HG02870 (cell line): ENCODE measurements around the gene FARS2.
A peak's percentile ranks its signal among the peaks of the same experiment; 100 is the strongest.

ENCODE experiments used
- ATAC-seq: cut with Tn5 transposase; IDR thresholded peaks from one replicate; pipeline ENCODE4 v1.9.1; 2021; ENCODE audit warnings: mild to moderate bottlenecking, moderate library complexity; ENCODE audit not compliant: unreplicated experiment

The FARS2 gene

GRCh38 chr6:5656226-5656625 lies 394.9 kb downstream of the FARS2 start:
- no peak for ATAC-seq

- ATAC-seq = peak; percentile 67
Measured at GRCh38 chr6:5656695-5657094, 395.4 kb downstream of the FARS2 start.

GRCh38 chr6:5657684-5658430 lies 396.5 kb downstream of the FARS2 start:
- ATAC-seq = no peak

- no peak for ATAC-seq
Measured at GRCh38 chr6:5659467-5659866, 398.2 kb downstream of the FARS2 start.

- no peak for ATAC-seq
Measured at GRCh38 chr6:5660772-5661171, 399.5 kb downstream of the FARS2 start.

GRCh38 chr6:5662797-5663196 lies 401.5 kb downstream of the FARS2 start:
- ATAC-seq = no peak

DNA sequence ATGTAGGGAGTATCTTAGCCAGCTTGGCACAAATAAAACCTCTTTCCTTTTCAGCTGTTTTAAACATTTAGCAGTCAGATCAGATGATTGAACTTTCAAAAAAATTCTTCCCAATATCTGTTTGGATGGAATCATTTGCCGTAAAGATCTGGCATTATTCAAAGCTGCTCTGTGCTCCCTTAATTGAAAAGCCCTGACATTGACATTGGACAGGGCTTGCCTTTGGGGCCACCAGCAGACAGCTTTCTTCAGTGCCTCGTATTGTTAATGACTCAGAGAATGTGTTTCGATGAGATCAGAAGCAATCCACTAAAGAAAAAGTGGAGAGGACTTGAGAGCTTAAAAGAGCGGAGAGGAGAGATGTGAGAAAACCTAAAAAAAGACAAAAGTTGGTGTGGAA lies 401.9 kb downstream of the FARS2 start:
- ATAC-seq = no peak

DNA sequence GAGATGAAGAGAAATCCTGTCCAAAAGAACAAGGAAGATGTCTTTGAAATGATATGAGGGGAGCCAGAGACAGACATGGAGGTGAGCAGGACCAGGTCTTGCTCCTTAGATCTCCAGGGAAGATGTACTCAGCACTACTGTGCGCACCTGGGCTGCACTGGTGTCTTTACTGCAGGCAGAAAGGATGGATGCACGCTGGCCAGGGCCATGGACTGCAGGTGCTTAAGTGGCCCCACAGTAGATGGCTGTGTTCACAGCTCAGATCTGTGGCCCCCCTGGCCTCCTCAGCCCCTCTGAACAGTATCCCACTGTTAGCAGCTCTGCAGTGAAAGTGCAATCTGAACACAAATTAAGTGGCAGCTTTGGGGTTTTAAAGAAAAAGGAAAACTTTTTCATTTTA lies 402.4 kb downstream of the FARS2 start:
- no peak for ATAC-seq

GRCh38 chr6:5664149-5664548 lies 402.8 kb downstream of the FARS2 start:
- ATAC-seq = no peak

DNA sequence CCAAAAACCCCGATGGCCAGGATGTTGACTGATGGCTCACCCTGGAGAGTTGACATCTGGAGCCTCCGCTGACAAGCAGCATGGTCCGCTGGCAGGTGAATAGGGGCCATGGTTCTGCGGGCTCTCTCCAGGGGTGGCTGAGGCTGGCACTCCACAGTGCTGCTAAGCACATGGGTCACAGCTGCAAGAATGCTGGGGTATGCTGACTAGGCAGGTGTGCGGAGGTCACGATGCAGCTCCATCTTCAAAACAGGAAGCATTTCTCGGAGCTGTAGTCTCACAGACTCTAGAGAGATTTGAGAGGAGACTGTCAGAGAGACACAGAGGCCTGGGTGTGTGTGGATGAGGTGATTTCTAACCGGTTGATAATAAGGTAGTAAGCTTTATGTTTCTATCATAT lies 403.9 kb downstream of the FARS2 start:
- no peak for ATAC-seq

DNA sequence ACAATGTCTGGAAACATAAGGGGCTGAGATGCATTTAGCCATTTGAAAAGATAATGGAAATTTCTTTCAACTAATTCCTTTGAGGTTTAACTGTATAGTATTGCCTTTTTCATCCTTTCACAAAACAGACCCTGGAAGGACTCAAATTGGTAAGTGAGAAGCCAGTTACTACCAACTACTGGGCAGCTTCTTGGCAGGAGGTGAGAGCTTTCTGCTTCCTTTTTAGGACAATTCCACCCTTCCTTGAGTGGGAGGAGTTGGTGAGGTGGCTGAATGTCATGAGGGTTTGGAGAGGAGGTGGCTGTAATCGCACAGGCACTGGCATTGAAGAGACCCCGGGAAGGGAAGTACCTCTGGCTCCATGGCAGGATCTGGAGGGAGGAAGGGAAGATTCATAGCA lies 404.4 kb downstream of the FARS2 start:
- ATAC-seq = no peak

GRCh38 chr6:5666695-5667094 lies 405.4 kb downstream of the FARS2 start:
- no peak for ATAC-seq

DNA sequence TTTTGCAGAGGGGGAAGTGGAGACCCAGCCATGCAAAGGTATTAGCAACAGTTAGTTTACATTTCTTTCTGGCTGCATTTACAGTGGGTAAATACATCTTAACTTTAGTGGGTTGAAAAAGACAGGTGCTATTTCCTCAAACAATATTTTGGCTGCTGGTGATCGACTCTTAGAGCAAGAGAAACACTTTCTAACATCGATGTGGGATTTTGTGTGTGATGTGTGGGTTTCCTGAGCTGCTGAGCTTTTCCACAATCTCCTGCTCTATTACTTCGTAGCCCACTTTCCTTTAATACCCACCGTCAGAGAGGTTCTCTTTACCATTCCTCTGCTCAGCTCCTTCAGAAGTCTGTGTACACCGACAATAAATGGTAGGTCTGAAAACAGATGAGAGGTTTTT lies 406.4 kb downstream of the FARS2 start:
- no peak for ATAC-seq

- no peak for ATAC-seq
Measured at GRCh38 chr6:5670381-5670780, 409.1 kb downstream of the FARS2 start.

GRCh38 chr6:5670811-5671561 lies 409.7 kb downstream of the FARS2 start:
- no peak for ATAC-seq

DNA sequence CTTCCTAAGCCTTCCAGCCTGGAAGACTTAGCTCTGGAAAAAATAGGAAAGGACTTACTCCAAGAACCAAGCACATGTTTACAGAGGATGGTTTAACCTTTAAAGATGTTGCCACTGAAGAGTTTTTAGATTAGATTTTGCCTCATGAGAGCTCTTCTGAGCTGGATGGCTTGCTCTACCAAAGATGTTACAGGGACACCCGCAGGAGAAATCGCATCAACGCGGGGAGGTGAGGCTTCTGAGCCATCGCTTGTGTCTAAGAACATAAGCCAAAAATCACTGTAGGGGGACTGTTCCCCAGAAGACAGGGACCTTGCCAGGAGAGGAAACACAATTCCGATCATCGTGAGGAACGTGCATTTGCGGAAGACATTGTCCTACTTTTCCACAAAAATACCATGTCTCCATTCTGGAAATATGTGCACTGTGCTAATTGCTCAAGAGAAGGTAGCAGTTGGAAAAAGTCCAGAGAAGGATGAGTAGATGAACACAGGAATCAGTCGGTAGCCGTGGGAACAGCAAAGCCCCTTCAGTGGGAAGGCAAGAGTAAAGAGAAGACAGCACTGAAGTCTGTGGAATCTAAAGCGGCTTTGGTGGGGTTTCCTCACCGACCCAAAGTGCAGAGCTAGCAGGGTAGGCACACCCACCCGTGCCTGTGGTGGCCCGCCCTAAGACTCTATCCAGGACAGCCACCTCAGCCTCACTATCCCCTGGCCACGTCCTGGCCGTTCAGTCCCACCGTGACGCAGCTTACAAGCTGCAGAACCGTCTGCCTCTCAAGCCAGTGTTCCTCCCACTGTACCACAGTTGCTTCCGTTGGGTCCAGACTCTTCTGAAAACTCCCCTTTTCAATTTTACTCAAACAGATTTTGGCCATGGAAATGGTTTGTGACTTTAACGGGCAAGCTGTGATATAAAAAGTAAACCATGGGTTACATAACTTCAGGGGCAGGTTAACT lies 410.6 kb downstream of the FARS2 start:
- ATAC-seq = no peak

DNA sequence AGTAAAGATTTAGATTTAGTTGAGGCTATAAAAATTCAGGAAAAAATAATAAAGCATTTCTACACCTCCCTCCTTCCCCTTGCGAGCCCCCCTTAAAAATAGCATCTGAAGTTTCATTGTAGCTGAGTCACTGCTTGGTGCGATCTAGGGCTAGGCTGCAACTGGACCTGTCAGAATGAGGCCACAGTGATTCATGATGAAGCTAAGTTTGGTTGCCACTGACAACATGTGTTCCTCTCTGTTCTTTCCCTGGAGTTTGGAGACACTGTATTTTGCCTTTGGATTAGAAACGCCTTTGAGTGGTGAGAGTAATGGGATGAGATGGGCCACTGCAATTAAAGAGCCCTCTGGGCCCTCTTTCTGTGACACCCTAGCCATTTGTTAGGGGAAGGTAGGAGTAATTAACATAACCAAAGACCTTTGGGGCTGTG lies 411.3 kb downstream of the FARS2 start:
- no peak for ATAC-seq

DNA sequence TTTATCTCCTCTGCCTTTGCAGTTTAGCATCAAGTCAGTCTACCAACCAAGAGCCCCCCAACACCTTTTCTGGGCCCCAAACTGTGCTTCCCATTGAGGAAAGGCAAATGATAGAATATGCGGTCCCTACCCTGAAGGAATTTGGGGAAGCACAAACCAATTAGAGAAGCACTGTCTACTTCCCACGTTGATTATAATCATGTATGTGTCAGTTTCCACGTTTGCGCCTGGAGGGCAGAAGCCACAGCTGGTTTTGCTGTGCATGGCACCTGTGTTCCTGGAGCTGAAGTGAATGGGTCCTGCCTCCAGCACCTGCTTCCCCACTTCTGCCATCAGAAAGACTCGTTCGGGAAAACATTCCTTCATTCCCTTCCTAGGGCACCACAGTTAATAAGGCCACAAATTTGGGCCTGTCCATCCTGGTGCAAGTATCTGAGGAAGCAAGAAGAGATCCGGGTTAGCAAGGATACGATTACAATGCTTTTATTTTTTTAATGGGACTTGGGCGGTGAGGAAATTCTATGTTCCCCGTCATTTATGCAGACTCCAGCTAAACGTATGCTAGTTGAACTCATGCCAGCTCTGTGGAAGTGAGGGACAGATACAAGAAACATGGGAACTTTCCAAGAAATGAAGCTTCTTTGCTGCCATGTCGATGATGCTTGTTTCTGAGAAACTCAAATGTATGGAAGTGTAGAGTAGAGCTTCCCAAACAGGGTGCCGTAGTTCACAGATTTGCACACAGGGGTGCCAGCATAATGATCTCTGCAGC lies 411.9 kb downstream of the FARS2 start:
- no peak for ATAC-seq

- ATAC-seq = no peak
Measured at GRCh38 chr6:5674141-5674540, 412.8 kb downstream of the FARS2 start.

DNA sequence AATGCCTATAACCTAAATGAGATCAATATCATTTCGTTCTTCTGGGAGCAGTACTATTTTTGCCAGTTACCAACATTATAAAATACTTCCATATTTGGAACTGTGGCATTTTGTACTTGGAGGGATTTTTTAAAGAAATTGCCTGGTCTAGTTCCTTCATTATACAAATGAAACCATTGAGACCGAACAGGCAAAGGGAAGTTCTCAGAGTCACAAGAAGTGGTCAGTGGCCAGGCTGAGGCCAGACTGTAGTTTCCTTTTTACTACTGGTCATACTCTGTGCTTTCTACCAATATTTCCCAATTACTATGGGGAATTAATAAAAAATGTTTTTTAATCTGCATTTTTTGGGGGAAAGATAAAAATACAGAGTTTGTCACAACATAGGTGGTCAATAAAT lies 413.4 kb downstream of the FARS2 start:
- ATAC-seq = no peak

GRCh38 chr6:5676701-5677100 lies 415.4 kb downstream of the FARS2 start:
- no peak for ATAC-seq
